Ascending aorta (tissue), 2 donors: ENCODE measurements around the gene CLSTN2. TPM values are rescaled to one million over a fixed set of nuclear protein-coding genes. Genes with fewer than 3 reads are reported as not detected.

Experiments used
- DNase-seq, 2 donors: peaks; one replicate each; pipeline ENCODE4 v3.0.0-alpha.2; 2019; ENCODE audit warnings: low spot score in 2 of 2
- H3K27ac ChIP-seq, 2 donors: fragments of 200-600 bp; sonication (generic); one replicate each; pipeline ENCODE4 v1.5.1; 2016 to 2017; ENCODE audit warnings: mild to moderate bottlenecking in 1 of 2
- H3K27me3 ChIP-seq: fragments of 200-600 bp; sonication (generic); one replicate; pipeline ENCODE4 v1.5.1; 2017
- H3K36me3 ChIP-seq, 2 donors: fragments of 200-600 bp; sonication (generic); one replicate each; pipeline ENCODE4 v1.5.1; 2016
- H3K4me1 ChIP-seq, 2 donors: fragments of 200-600 bp; sonication (generic); one replicate each; pipeline ENCODE4 v1.5.1; 2016 to 2017; ENCODE audit warnings: mild to moderate bottlenecking in 1 of 2
- H3K4me3 ChIP-seq, 2 donors: fragments of 200-600 bp; sonication (generic); one replicate each; pipeline ENCODE4 v1.5.1; 2016 to 2017; ENCODE audit warnings: mild to moderate bottlenecking in 1 of 2
- H3K9me3 ChIP-seq, 2 donors: fragments of 200-600 bp; sonication (generic); one replicate each; pipeline ENCODE4 v1.5.1; 2016
- intact Hi-C: fragments of 100-400 bp; cut with DNase I; formaldehyde crosslinking; loops from one replicate; pipeline ENCODE4 v1.15.1; 2023
- total RNA-seq: library from RNA; depleted of rRNA; stranded (reverse); fragments of >200 nt; gene quantifications from one replicate; pipeline ENCODE4 v1.1.0, GENCODE V29; 2016
- TF ChIP-seq, protein P1 (sequence below), 3 experiments: fragments of 200-600 bp in 2 of 3; fragments of 450-650 bp in 1 of 3; sonication (generic) in 2 of 3; IDR thresholded peaks; one replicate each; pipeline ENCODE4 v1.5.1; 2016 to 2019; ENCODE audit warnings: antibody characterized with exemption in 3 of 3, mild to moderate bottlenecking in 1 of 3, moderate library complexity in 1 of 3

Gene CLSTN2
- total RNA-seq, 1 donor from 2014 or later, result 65.8 TPM

DNA sequence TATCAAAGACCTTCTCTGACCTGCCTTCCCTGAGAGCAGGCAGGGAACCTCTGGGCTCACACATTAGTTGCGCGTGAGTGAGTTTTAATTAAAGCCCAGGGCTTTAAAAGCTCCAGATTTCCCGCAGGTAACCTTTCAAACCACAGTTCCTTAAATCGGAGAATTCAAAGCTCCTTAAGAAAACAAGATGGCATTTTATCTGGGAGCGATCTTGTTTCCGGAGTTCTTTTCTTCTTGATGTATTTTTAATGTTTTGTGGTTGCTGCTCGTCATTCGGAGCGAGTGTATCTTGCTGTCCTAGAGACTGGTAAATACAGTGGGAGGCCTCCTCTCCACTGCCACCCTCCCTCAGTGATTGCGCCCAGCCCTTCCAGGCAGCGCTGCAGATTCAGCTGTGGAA lies 284.3 kb downstream of the CLSTN2 start:
- Histone ChIP-seq H3K27me3 (no peaks in the 10 kb centered on the region), H3K9me3 (no peaks in the 10 kb centered on the region), H3K4me3 (no peak overlapping the region), H3K27ac (no peak overlapping the region), H3K36me3 (no peaks in the 10 kb centered on the region), H3K4me1 (no peaks in the 10 kb centered on the region)
- no peak for DNase-seq
- TF ChIP-seq, protein P1, sequence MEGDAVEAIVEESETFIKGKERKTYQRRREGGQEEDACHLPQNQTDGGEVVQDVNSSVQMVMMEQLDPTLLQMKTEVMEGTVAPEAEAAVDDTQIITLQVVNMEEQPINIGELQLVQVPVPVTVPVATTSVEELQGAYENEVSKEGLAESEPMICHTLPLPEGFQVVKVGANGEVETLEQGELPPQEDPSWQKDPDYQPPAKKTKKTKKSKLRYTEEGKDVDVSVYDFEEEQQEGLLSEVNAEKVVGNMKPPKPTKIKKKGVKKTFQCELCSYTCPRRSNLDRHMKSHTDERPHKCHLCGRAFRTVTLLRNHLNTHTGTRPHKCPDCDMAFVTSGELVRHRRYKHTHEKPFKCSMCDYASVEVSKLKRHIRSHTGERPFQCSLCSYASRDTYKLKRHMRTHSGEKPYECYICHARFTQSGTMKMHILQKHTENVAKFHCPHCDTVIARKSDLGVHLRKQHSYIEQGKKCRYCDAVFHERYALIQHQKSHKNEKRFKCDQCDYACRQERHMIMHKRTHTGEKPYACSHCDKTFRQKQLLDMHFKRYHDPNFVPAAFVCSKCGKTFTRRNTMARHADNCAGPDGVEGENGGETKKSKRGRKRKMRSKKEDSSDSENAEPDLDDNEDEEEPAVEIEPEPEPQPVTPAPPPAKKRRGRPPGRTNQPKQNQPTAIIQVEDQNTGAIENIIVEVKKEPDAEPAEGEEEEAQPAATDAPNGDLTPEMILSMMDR (IDR thresholded peaks at IDR 0.05), result no peak
- intact Hi-C loops, result no loop called here

DNA sequence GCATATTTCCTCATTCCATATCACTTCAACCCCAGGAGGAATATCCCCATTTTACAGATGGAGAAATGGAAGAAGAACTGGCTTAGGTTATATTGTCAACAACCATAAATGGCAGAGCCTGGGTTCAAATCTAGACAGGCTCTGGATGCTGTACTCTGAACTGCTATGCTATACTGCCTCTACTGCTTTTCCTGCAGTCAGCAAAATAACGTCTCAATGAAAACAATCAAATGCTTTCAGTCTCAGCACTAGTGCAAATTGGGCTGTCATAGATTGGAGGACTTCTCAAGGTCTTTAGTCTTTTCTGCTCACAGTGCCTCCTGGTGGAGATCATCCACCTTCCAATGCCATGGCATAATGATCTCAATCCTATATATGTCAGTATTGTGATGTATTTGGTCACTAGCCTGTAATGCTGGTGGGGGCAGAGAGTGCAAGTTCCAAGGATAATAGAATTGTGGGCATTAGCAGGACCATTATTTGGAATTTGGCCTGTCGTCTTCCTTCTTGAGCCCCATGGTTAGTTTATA lies 285.0 kb downstream of the CLSTN2 start:
- H3K9me3 ChIP-seq, result no peaks in the 10 kb centered on the region
- intact Hi-C loops, result no loop called here
- DNase-seq, result no peak
- no peak overlapping the region for H3K27ac ChIP-seq
- H3K27me3 ChIP-seq, result no peaks in the 10 kb centered on the region
- H3K4me1 ChIP-seq, result no peaks in the 10 kb centered on the region
- TF ChIP-seq, protein P1 (IDR thresholded peaks at IDR 0.05), result peak in 1 of 3 experiments; percentile 7
- no peak overlapping the region for H3K4me3 ChIP-seq
- H3K36me3 ChIP-seq, result no peaks in the 10 kb centered on the region

GRCh38 chr3:140223197-140223596 lies 288.2 kb downstream of the CLSTN2 start:
- Histone ChIP-seq H3K36me3 (no peaks in the 10 kb centered on the region), H3K27me3 (no peaks in the 10 kb centered on the region), H3K4me3 (no peak overlapping the region), H3K9me3 (no peaks in the 10 kb centered on the region), H3K27ac (no peak overlapping the region), H3K4me1 (no peaks in the 10 kb centered on the region)
- intact Hi-C loops, result no loop called here
- DNase-seq, result no peak
- TF ChIP-seq, protein P1 (IDR thresholded peaks at IDR 0.05), result no peak

GRCh38 chr3:140223631-140224030 lies 288.6 kb downstream of the CLSTN2 start:
- H3K4me3 ChIP-seq, result no peak overlapping the region
- TF ChIP-seq, protein P1 (IDR thresholded peaks at IDR 0.05), result no peak
- H3K9me3 ChIP-seq, result no peaks in the 10 kb centered on the region
- no peak overlapping the region for H3K27ac ChIP-seq
- no peak for DNase-seq
- no peaks in the 10 kb centered on the region for H3K4me1 ChIP-seq
- intact Hi-C loops, result no loop called here
- no peaks in the 10 kb centered on the region for H3K36me3 ChIP-seq
- no peaks in the 10 kb centered on the region for H3K27me3 ChIP-seq

GRCh38 chr3:140224307-140224706 lies 289.3 kb downstream of the CLSTN2 start:
- Histone ChIP-seq H3K27ac (no peak overlapping the region), H3K4me3 (no peak overlapping the region), H3K36me3 (no peaks in the 10 kb centered on the region), H3K4me1 (no peaks in the 10 kb centered on the region), H3K27me3 (no peaks in the 10 kb centered on the region), H3K9me3 (no peaks in the 10 kb centered on the region)
- intact Hi-C loops, result no loop called here
- TF ChIP-seq, protein P1 (IDR thresholded peaks at IDR 0.05), result no peak
- DNase-seq, result no peak

DNA sequence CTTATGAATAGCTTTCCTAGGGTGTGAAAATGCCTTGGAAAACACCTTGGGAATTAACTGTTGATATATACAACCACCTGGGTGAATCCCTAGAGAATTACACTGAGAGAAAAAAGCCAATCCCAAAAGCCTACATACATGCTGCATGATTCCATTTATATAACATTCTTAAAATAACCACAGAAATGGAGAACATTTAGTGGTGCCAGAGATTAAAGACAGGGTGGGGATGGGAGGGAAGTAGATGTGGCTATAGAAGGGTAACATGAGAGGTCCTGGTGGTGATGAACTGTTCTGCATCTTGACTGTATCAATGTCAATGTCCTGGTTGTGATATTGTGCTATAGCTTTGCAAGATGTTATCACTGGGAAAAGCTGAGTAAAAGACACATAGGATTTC lies 291.0 kb downstream of the CLSTN2 start:
- H3K27me3 ChIP-seq, result no peaks in the 10 kb centered on the region
- no peaks in the 10 kb centered on the region for H3K9me3 ChIP-seq
- no peaks in the 10 kb centered on the region for H3K4me1 ChIP-seq
- H3K36me3 ChIP-seq, result no peaks in the 10 kb centered on the region
- no peak overlapping the region for H3K27ac ChIP-seq
- no peak overlapping the region for H3K4me3 ChIP-seq
- intact Hi-C loops, result no loop called here
- no peak for DNase-seq
- TF ChIP-seq, protein P1 (IDR thresholded peaks at IDR 0.05), result no peak
